Keratinocyte (primary cell): ENCODE data around the gene MIEF1. TPM values are rescaled to one million over a fixed set of nuclear protein-coding genes. Genes with fewer than 3 reads are reported as not detected.

ENCODE experiments used
- DNase-seq: peaks from one replicate; pipeline ENCODE4 v3.0.0-alpha.2; 2011; ENCODE audit warnings: low read depth, missing footprints, low spot score
- FAIRE-seq: peaks from 2 replicates; lab custom pipeline; 2011; peaks lifted over from hg19 to GRCh38; lab: Jason Lieb, UNC
- H2AFZ ChIP-seq: 2 replicates; pipeline ENCODE4 v1.6.0; 2012; ENCODE audit warnings: low read length, control low read depth, inconsistent platforms; ENCODE audit not compliant: control insufficient read depth
- H3K27ac ChIP-seq: 2 replicates; pipeline ENCODE4 v1.5.1; 2011; ENCODE audit warnings: low read length; ENCODE audit not compliant: control insufficient read depth, insufficient read depth
- H3K27me3 ChIP-seq: 3 replicates; pipeline ENCODE4 v1.6.0; 2011; ENCODE audit warnings: low read length; ENCODE audit not compliant: control insufficient read depth, insufficient read depth; ENCODE audit errors: extremely low read depth
- H3K36me3 ChIP-seq, 2 experiments: 2 replicates in 1 of 2; 3 replicates in 1 of 2; pipeline ENCODE4 v1.5.1; 2011; ENCODE audit warnings: low read length in 2 of 2, mild to moderate bottlenecking in 1 of 2; ENCODE audit not compliant: control insufficient read depth in 2 of 2, insufficient read depth in 2 of 2; ENCODE audit errors: extremely low read depth in 1 of 2
- H3K4me1 ChIP-seq: 3 replicates; pipeline ENCODE4 v1.5.1; 2011; ENCODE audit warnings: low read length; ENCODE audit not compliant: control insufficient read depth, insufficient read depth; ENCODE audit errors: extremely low read depth
- H3K4me2 ChIP-seq: 3 replicates; pipeline ENCODE4 v1.6.0; 2011; ENCODE audit warnings: low read depth, low read length; ENCODE audit not compliant: control insufficient read depth, insufficient read depth; ENCODE audit errors: extremely low read depth
- H3K4me3 ChIP-seq, 3 experiments: fragments of 200-600 bp in 1 of 3; sonication (generic) in 1 of 3; 2 replicates in 2 of 3; 3 replicates in 1 of 3; pipeline ENCODE4 v1.5.1; 2011 to 2016; ENCODE audit warnings: low read length in 3 of 3, mild to moderate bottlenecking in 3 of 3, control low read depth in 2 of 3, inconsistent platforms in 1 of 3, low read depth in 1 of 3, mixed read lengths in 1 of 3, mixed run types in 1 of 3, moderate library complexity in 1 of 3; ENCODE audit not compliant: control insufficient read depth in 2 of 3, insufficient read depth in 2 of 3; ENCODE audit errors: extremely low read depth in 1 of 3
- H3K79me2 ChIP-seq: 2 replicates; pipeline ENCODE4 v1.6.0; 2012; ENCODE audit warnings: low read length; ENCODE audit not compliant: control insufficient read depth, insufficient read depth
- H3K9ac ChIP-seq: 3 replicates; pipeline ENCODE4 v1.6.0; 2011; ENCODE audit warnings: low read length; ENCODE audit not compliant: control insufficient read depth, insufficient read depth; ENCODE audit errors: extremely low read depth
- H3K9me1 ChIP-seq: 3 replicates; pipeline ENCODE4 v1.6.0; 2011; ENCODE audit warnings: low read length; ENCODE audit not compliant: control insufficient read depth, insufficient read depth; ENCODE audit errors: extremely low read depth
- H3K9me3 ChIP-seq: 2 replicates; pipeline ENCODE4 v1.5.1; 2012; ENCODE audit warnings: low read depth, low read length; ENCODE audit not compliant: control insufficient read depth
- H4K20me1 ChIP-seq: 3 replicates; pipeline ENCODE4 v1.6.0; 2011; ENCODE audit warnings: low read length; ENCODE audit not compliant: control insufficient read depth, insufficient read depth; ENCODE audit errors: extremely low read depth
- CTCF ChIP-seq, 3 experiments: IDR thresholded peaks in 1 of 3; conservative IDR thresholded peaks in 1 of 3; optimal IDR thresholded peaks in 1 of 3; 2 replicates in 2 of 3; 3 replicates in 1 of 3; pipeline versions ENCODE3 to v1.5.1; 2011; ENCODE audit warnings: low read length in 3 of 3, mild to moderate bottlenecking in 3 of 3, moderate library complexity in 2 of 3, control low read depth in 1 of 3, inconsistent platforms in 1 of 3; ENCODE audit not compliant: insufficient read depth in 2 of 3; ENCODE audit errors: extremely low read depth in 1 of 3
- EZH2 ChIP-seq: IDR thresholded peaks from one replicate; pipeline ENCODE4 v1.6.1; 2012; ENCODE audit warnings: inconsistent platforms, mild to moderate bottlenecking, low read length, moderate library complexity
- dilution Hi-C: fragments of 300-500 bp; cut with MboI; formaldehyde crosslinking; loops from one replicate; pipeline ENCODE4 v1.7.0; 2020; ENCODE audit warnings: low sequenced_read_pairs; ENCODE audit not compliant: extremely low pct_ligation_motif_present
- polyA plus RNA-seq, 5 experiments: library from polyadenylated mRNA; depleted of rRNA in 3 of 5; stranded (reverse) in 3 of 5; stranded (forward) in 1 of 5; unstranded in 1 of 5; fragments of >200 nt; gene quantifications; 1 replicate in 1 of 5; 2 replicates in 3 of 5; 3 replicates in 1 of 5; pipeline versions ENCODE4 v1.2.1 to v1.2.3, GENCODE V29; 2011 to 2012; ENCODE audit warnings: missing spikeins in 2 of 5, low read depth in 1 of 5, low replicate concordance in 1 of 5

MIEF1 gene
- polyA plus RNA-seq, 1 donor (not counting 4 experiments of a cell fraction or from before 2014, with no cell fraction given) = 18.4 TPM

DNA sequence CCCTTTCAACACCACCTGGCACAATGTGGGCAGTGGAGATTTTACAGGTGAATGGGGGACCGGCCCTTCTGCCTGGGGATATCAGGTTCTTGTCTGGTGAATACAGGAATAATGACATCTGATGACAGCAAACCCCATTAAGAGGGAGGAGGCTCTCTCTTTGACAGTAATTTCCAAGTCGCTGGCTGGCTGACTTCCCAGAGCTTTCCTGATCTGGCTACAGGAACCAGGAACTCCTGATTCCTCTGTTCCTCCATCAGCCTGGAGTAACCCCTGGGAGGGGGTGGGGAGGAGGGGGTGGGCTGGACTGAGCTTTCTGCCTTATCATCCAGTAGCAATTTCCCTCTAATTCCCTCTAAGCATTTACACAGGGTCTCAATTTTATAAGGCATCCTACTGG is 3.7 kb upstream of the MIEF1 start:
- no peak overlapping the region for H3K4me3 ChIP-seq
- H3K9me1 ChIP-seq = no peaks in the 10 kb centered on the region
- H3K27me3 ChIP-seq = no peaks in the 10 kb centered on the region
- TF ChIP-seq EZH2 (no peak), CTCF (optimal IDR thresholded peaks at IDR 0.05 in 1 of 3, IDR thresholded peaks at IDR 0.05 in 1 of 3, conservative IDR thresholded peaks at IDR 0.05 in 1 of 3; ENCODE audit: extremely low read depth in 1 of 3, insufficient read depth in 2 of 3, low read length in 3 of 3) (no peak)
- H3K9ac ChIP-seq = no peak overlapping the region
- H2AFZ ChIP-seq = no peak overlapping the region
- DNase-seq (no peak), FAIRE-seq (no peak)
- H3K4me2 ChIP-seq = no peak overlapping the region
- H3K27ac ChIP-seq = no peak overlapping the region
- dilution Hi-C loops = no loop called here
- no peaks in the 10 kb centered on the region for H4K20me1 ChIP-seq
- H3K79me2 ChIP-seq = peaks cover 13% of the 10 kb centered on the region
- no peaks in the 10 kb centered on the region for H3K36me3 ChIP-seq
- no peaks in the 10 kb centered on the region for H3K9me3 ChIP-seq
- H3K4me1 ChIP-seq = peaks cover 14% of the 10 kb centered on the region

DNA sequence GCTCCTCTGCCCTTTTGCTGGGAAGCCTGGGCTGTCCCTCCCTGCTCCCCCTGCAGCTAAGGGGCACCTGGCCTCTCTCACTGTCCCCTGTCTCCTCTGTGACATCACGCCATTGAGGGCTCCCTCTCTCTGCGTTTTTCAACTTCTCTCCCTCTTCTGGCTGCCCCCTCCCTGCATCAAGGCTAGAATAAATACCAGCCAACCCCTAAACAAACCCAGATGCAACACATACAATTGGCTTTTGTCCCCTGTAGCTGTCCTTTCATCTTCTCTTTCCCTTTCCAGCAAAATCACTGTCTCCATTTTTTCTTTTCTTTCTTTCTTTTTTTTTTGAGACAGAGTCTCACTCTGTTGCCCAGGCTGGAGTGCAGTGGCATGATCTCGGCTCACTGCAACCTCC is 3.3 kb upstream of the MIEF1 start:
- H3K4me3 ChIP-seq = no peak overlapping the region
- H3K9ac ChIP-seq = no peak overlapping the region
- H3K79me2 ChIP-seq = peaks cover 17% of the 10 kb centered on the region
- H3K27me3 ChIP-seq = no peaks in the 10 kb centered on the region
- DNase-seq = no peak
- FAIRE-seq = no peak
- peaks cover 18% of the 10 kb centered on the region for H3K4me1 ChIP-seq
- peaks cover 2 to 4% of the 10 kb centered on the region in 2 experiments for H3K36me3 ChIP-seq
- dilution Hi-C loops = no loop called here
- no peak overlapping the region for H3K4me2 ChIP-seq
- no peak overlapping the region for H3K27ac ChIP-seq
- TF ChIP-seq CTCF (optimal IDR thresholded peaks at IDR 0.05 in 1 of 3, IDR thresholded peaks at IDR 0.05 in 1 of 3, conservative IDR thresholded peaks at IDR 0.05 in 1 of 3; ENCODE audit: extremely low read depth in 1 of 3, insufficient read depth in 2 of 3, low read length in 3 of 3) (no peak), EZH2 (no peak)
- H2AFZ ChIP-seq = no peak overlapping the region
- no peaks in the 10 kb centered on the region for H4K20me1 ChIP-seq
- no peaks in the 10 kb centered on the region for H3K9me1 ChIP-seq
- H3K9me3 ChIP-seq = no peaks in the 10 kb centered on the region
